ENCODE results near the gene SARDH. TPM values are rescaled to one million over a fixed set of nuclear protein-coding genes. Genes with fewer than 3 reads are reported as not detected.

Gene SARDH
- total RNA-seq, 6 experiments from 2014 or later = 67.3 to 183 (median 101) TPM

DNA sequence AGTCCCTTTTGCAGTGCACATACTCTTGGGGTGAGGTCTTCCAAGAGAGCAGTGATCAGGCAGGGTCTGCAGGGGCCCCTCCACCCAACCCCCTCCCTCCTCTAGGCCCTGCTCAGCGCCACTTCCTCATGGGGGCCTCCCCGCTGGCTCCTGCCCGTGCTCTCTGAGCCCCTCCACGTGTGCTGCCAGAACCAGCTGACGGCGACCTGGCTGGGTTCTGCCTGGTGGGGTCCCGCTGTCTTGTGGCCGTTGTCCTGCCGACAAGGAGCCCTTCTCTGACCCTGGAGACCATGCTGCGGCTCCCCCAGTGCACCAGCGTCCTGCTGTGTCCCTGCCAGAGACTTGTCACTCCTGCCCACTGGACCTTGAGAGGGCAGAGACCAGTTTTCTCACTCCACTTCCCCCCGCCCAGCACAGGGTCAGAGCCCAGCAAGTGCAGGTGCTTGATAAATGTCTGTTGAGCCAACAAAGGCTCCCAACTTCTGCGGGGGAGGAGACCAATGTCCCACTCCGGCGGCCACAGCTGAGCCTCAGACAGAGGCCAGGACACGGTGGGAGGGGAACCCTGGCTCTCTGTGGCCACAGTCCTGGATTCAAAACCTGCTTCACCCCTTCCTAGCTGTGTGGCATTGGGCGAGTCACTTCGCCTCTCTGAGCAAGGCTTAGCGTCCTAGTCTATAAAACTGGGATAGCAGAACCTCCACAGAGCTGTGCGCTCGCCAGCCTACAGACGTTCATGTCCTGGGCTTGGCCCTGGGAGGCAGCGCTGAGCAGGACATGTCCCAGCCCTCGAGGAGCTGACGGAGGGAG, 24.8 kb downstream of the SARDH start:
- 65% methylated on average over 5 of the region's 25 CpGs for WGBS (ENCODE audit: insufficient coverage, low coverage, low lambda C conversion rate, missing lambda C conversion rate)
- Histone ChIP-seq H3K4me3 (no peak overlapping the region), H3K9me3 (no peaks in the 10 kb centered on the region), H3K36me3 (peaks cover 0 to 58% (median 15%) of the 10 kb centered on the region in 4 donors), H3K27ac (peak overlapping the region in 2 of 3 donors; percentile 44 to 65), H3K27me3 (no peaks in the 10 kb centered on the region), H3K4me1 (peaks cover 0 to 46% (median 5%) of the 10 kb centered on the region in 4 donors)
- TF ChIP-seq POLR2A (IDR thresholded peaks at IDR 0.05) = no peak
- TF ChIP-seq CTCF (IDR thresholded peaks at IDR 0.05) = no peak
- peak in 2 of 3 donors; percentile 50 to 79 for DNase-seq
- ATAC-seq = peak in 2 of 4 donors; percentile 9 to 49
- intact Hi-C loops (cut with DNase I) = loop anchor here in 1 of 2 donors (10.0 kb wide), 1 partner anchor 209 kb away; no protein-coding TSS in a partner anchor

- ATAC-seq = no peak
- no peaks in the 10 kb centered on the region for H3K9me3 ChIP-seq
- H3K4me3 ChIP-seq = no peak overlapping the region
- intact Hi-C loops (cut with DNase I) = loop anchor here in 1 of 2 donors (10.0 kb wide), 1 partner anchor 208 kb away; no protein-coding TSS in a partner anchor
- DNase-seq = peak in 1 of 3 donors; percentile 56
- peaks cover 0 to 54% (median 14%) of the 10 kb centered on the region in 4 donors for H3K36me3 ChIP-seq
- WGBS (ENCODE audit: insufficient coverage, low coverage, low lambda C conversion rate, missing lambda C conversion rate) = 80% methylated on average over 1 of the region's 22 CpGs
- peaks cover 0 to 43% (median 5%) of the 10 kb centered on the region in 4 donors for H3K4me1 ChIP-seq
- TF ChIP-seq CTCF (IDR thresholded peaks at IDR 0.05) (no peak), POLR2A (IDR thresholded peaks at IDR 0.05) (no peak)
- peak overlapping the region in 1 of 3 donors; percentile 65 for H3K27ac ChIP-seq
- H3K27me3 ChIP-seq = no peaks in the 10 kb centered on the region
These were observed 25.7 kb downstream of the SARDH start for GRCh38 chr9:133712221-133713100.

DNA sequence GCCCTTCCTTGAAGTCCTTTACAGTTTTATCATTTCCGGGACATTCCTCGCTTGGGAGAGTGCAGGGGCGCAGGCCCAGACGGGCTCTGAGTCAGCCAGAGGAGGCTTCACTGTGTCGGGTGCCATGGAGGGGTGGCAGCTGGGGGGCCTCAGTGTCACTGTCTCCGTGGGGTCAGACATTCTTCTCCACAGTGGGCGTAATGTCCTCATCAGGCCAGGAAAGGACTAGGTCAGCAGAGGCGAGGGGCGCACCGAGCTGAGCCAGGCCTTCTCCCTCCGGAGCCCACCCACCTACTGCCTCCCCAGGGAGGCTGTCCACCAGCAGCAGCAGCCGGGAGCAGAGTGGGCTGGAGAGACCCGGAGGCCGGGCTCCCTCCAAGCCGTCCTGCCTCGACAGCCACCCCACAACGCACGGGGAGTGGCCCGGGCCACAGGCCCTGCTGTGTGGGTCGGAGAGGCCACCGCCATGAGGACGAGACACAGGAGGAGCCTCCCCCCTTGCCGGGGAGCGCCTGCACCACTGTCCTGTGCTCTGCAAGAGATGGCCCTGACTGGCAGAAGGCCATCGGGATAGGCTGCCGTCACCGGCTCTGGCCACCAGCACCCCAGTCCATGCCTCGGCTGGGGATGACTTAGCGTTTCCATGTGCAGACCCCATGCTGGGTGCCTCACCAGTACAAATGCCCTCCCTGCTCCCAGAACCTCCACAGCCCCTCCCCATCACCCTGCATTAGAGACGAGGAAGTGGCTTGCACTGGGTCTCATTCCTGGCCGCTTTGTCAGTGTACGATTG, 26.5 kb downstream of the SARDH start:
- DNase-seq (peak in 2 of 3 donors; percentile 35 to 58), ATAC-seq (peak in 1 of 4 donors; percentile 1)
- Histone ChIP-seq H3K27ac (peak overlapping the region in 1 of 3 donors; percentile 16), H3K9me3 (no peaks in the 10 kb centered on the region), H3K27me3 (no peaks in the 10 kb centered on the region), H3K4me3 (no peak overlapping the region), H3K4me1 (peaks cover 0 to 35% (median 5%) of the 10 kb centered on the region in 4 donors), H3K36me3 (peaks cover 0 to 54% (median 14%) of the 10 kb centered on the region in 4 donors)
- intact Hi-C loops (cut with DNase I) = loop anchor here in 1 of 2 donors (10.0 kb wide), 1 partner anchor 207 kb away; no protein-coding TSS in a partner anchor
- TF ChIP-seq CTCF (IDR thresholded peaks at IDR 0.05) = no peak
- WGBS (ENCODE audit: insufficient coverage, low coverage, low lambda C conversion rate, missing lambda C conversion rate) = 84% methylated on average over 5 of the region's 32 CpGs

All from right lobe of liver (tissue), 6 donors.